Epithelial cell of esophagus (primary cell): ENCODE results near the gene IFT172.
A peak's percentile ranks its signal among the peaks of the same experiment; 100 is the strongest.

Source experiments
- DNase-seq: peaks from one replicate; pipeline ENCODE4 v3.0.0; 2010; ENCODE audit warnings: low read depth
- H3K4me3 ChIP-seq: 2 replicates; pipeline ENCODE4 v1.5.1; 2011; ENCODE audit warnings: mild to moderate bottlenecking, low read length, control low read depth
- TF ChIP-seq, protein P1 (sequence below): IDR thresholded peaks from 2 replicates; pipeline ENCODE4 v1.5.1; 2011; ENCODE audit warnings: low read depth, mild to moderate bottlenecking, low read length, control low read depth, inconsistent platforms; ENCODE audit not compliant: insufficient read depth; ENCODE audit errors: missing control alignments

Gene IFT172

DNA sequence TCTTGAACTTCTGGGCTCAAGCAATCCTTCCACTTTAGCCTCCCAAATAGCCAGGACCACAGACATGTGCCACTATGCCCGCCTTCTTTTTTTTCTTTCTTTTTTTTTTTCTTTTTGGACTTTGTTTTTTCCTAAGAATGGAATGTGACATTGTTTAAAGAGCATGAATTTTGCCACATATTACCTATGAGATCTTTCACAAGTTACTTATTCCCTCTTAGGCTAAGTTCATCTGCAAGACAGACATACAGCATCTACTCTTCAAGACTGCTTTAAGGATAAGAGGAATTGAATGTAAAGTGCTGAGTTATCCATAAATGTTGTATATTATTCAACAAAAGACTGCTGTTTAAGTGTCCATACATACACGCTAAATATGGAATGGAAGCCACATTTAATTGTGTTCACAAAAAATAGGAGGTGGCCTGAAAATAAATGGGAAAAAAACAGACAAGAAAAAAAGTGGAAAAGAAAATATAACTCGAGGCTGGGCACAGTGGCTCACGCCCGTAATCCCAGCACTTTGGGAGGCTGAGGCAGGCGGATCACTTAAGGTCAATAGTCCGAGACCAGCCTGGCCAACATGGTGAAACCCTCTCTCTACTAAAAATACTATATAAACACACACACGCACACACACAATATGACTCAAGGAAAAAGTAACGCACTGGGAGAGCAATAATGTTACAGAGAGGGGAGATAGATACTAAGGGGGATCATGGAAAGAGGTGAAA is 77.0 kb downstream of the IFT172 start:
- TF ChIP-seq, protein P1, sequence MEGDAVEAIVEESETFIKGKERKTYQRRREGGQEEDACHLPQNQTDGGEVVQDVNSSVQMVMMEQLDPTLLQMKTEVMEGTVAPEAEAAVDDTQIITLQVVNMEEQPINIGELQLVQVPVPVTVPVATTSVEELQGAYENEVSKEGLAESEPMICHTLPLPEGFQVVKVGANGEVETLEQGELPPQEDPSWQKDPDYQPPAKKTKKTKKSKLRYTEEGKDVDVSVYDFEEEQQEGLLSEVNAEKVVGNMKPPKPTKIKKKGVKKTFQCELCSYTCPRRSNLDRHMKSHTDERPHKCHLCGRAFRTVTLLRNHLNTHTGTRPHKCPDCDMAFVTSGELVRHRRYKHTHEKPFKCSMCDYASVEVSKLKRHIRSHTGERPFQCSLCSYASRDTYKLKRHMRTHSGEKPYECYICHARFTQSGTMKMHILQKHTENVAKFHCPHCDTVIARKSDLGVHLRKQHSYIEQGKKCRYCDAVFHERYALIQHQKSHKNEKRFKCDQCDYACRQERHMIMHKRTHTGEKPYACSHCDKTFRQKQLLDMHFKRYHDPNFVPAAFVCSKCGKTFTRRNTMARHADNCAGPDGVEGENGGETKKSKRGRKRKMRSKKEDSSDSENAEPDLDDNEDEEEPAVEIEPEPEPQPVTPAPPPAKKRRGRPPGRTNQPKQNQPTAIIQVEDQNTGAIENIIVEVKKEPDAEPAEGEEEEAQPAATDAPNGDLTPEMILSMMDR: no peak
- DNase-seq: no peak
- no peak overlapping the region for H3K4me3 ChIP-seq

DNA sequence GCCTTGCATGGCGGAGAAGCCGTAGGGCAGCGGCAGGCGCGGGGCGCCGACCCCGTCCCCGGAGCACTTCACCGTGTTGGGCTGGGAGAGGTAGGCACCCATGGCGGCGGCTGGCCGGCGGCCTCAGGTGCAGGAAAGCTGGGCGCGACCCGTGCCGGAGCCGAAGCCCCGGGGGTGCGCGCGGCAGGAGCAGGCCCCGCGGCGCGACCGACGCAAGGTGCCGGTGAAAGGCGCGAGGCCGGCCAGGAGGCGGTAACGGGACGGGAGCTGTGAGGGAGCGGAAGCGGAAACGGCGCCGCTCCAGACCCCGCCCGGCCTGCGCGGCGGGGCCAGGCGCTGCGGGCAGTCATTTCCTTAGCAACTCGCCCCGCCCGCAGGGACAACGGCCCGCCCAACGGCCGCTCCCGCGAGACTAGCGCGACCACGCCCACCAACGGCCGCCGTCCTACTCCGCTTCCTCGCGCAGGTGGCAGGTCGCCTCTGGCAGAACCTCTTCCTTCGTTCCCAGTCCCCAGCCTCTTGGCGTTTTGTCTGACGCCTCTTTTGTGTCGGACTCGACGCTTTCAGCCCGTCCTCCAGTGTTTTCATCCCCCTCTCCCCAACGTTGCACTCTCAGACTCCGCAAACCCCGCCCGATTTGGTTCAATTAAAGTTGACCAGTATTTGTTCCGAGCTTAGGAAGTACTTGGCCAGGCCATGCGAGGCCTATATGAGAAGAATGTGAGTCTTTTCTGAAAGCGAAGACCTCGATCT is 80.0 kb downstream of the IFT172 start, which contains the start of gene PPM1G:
TSS of gene PPM1G (minus strand) at position 271 of the 753 bp plus-strand sequence. CDS start at position 102, 169 bp downstream.
- TF ChIP-seq, protein P1: no peak
- peak within 1 kb of the TSS; percentile 90 for H3K4me3 ChIP-seq
- DNase-seq: peak; percentile 97

DNA sequence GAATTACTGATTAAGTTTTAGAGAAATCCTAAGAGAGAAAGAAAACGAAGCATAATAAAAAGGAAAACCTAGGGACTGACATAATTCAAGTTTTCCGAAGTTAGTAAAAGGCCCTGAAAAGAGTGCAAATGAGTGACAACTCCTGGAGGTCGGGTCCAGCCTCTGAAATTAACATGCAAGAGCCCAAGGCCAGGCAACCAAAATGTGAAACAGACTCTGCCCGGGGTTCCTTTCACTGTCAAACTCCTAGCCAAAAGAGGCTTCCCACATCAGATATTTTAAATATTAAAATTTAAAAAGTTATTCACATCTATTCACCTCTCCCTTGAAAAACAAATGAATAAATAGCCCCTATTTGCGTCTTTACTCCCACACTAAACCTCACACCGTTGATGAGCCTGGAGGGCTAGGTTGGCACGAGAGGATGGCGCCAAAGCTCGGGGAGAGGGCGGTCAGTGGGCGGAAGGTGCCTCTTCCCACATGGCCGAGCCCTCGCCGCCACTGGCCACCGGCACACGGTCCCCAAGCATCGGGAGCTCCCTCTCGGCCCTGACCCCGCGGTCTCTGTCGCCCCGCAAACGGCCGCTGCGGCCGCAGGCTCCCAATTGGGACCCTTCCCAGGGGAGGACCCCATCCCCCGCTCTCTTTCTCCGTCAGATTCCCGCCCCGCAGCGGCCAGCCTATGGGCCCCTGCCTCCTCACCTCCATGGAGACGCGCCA is 80.8 kb downstream of the IFT172 start:
- TF ChIP-seq, protein P1: no peak
- peak overlapping the region; percentile 90 for H3K4me3 ChIP-seq
- peak; percentile 23 for DNase-seq

DNA sequence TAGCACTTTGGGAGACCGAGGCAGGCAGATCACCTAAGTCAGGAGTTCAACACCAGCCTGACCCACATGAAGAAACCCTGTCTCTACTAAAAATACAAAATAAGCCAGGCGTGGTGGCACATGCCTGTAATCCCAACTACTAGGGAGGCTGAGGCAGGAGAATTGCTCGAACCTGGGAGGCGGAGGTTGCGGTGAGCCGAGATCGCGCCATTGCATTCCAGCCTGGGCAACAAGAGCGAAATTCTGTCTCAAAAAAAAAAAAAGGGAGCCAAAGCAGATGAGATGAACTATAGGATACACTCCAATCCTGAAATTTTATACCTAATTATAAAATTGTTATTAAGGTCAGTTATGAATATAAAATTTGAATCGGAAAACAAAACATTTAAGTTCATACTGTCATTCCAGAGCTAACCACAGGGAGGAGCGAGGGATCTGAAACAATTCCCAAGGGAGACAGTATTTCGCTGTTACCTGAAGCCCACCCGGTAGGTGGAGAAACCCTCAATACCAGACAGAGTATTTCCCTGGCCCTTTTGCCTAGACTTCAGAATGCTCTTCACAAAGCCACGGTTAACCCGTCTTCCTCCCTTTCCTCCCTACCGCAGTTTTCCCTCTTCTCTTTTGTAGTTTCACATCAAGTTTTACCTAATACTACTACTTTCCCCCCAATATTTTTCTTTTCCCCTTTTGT is 81.6 kb downstream of the IFT172 start:
- peak; percentile 68 for DNase-seq
- TF ChIP-seq, protein P1: peak; percentile 77
- H3K4me3 ChIP-seq: peak overlapping the region; percentile 90

DNA sequence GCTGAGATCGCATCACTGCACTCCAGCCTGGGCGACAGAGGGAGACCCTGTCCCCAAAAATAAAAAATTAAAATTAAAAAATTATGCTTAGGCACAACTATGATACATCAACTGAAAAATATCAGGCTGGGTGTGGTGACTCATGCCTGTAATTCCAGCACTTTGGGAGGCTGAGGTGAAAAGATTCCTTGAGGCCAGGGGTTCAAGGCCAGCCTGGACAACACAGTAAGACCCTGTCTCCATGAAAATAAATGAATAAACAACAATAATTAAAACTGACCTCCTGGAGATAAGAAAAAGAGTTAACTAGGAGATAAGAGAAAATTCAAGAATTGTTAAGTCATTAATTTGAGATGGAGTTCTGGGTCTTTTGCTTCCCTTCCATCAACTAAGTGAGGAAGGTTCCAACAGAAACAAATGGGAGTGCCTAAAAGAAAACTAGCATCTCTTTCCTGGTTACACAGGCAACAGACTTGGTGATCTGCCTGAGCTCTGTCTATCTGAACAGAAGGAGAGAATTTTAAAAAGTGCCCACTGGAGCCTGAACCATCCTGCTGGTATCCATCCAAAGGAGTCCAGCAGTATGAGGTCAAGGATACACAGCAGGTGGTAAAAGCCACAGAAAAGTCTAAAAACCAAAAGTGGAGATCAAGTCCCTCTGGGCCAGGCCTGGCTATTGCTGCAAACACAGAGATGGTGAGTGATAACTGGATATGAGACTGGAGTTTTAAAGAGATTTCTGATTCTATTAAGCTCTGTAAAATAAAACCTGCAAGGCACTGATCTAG is 89.0 kb downstream of the IFT172 start:
- H3K4me3 ChIP-seq: no peak overlapping the region
- TF ChIP-seq, protein P1: no peak
- no peak for DNase-seq

DNA sequence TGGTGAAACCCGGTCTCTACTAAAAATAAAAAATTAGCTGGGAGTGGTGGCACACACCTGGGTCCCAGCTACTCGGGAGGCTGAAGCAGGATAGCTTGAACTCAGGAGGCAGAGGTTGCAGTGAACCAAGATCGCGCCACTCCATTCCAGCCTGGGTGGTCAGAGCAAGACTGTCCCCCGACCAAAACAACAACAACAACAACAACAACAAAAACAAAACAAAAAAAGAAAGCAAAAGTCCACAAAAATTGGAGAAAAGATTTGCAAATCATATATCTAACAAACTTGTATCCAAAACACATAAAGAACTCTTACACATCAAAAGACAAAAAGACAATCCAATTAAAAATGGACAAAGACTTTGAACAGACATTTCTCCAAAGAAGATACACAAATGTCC is 90.6 kb downstream of the IFT172 start:
- TF ChIP-seq, protein P1: no peak

More for the DNA sequence above, 90.6 kb downstream of the IFT172 start:
- no peak for DNase-seq
- no peak overlapping the region for H3K4me3 ChIP-seq
